Measurements from ENCODE around the gene CSF2RB. TPM values are rescaled to one million over a fixed set of nuclear protein-coding genes. Genes with fewer than 3 reads are reported as not detected.

Gene CSF2RB
- total RNA-seq, result not detected in 2 replicates

DNA sequence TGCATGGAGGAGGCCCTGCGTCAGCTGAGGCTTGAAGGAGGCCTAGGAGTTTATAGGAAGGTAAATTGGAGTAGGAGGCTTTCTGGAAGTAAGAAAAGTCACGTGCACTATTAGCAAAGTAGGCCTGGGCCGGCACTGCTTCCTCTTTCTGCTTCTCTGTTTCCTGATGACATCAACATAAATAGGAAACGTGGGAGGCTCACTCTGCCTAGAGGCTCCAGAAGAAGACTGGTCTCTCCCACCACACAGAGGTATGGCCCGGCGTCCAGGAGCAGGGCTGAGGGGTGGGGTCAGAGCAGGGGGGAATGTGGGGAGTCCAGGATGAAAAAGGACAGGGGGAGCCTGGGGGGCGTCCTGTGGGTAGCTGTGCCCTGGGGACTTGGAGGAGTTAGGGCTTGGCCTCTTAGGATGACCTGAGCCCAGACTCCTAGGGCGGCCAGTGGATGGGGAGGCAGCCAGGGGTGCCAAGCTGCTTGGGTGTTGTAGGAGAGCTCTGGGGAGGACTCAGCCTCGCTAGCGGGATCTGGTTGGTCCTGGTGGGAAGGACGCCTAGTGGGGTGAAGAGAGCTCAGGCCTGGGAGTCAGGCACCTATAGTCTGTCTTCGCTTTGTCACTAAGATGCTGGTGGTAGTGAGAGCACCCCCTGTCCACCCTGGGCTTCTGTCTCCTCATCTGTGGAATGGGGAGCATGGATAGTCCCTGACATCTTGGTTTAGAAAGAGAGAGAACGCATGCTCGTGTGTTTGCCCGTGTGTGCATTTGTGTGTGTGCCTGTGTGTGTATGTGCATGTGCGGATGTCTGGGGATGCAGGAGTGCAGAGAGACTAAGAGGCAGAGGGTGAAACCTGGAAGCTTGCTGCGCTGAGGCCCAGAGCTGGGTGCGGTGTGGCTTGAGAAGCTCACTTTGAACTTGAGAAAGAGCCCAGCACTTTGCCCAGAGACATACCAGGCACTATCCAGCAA lies at the start of gene CSF2RB:
TSS of gene CSF2RB (plus strand) at position 202 of the 963 bp plus-strand sequence. CDS start 8,580 bp downstream, outside the sequence.

Other genes with a start within 250 kb of the CSF2RB start
- gene CACNG2, start 209.9 kb upstream of the CSF2RB start, total RNA-seq, result not detected in 2 replicates
- gene IFT27, start 137.5 kb upstream of the CSF2RB start, total RNA-seq, result 15.8 and 17.2 TPM in 2 replicates
- gene PVALB, start 96.6 kb upstream of the CSF2RB start, total RNA-seq, result not detected in 2 replicates
- not detected in 2 replicates for gene NCF4, start 52.6 kb upstream of the CSF2RB start, total RNA-seq
- 26.5 and 26.8 TPM in 2 replicates for gene TST, start 105.8 kb downstream of the CSF2RB start, total RNA-seq
- 48.5 and 66.1 TPM in 2 replicates for gene MPST, start 106.1 kb downstream of the CSF2RB start, total RNA-seq
- gene KCTD17, start 138.1 kb downstream of the CSF2RB start, total RNA-seq, result 21.7 and 27.6 TPM in 2 replicates
- not detected in 2 replicates for gene TMPRSS6, start 196.1 kb downstream of the CSF2RB start, total RNA-seq
- gene IL2RB, start 236.3 kb downstream of the CSF2RB start, total RNA-seq, result not detected in 2 replicates